ENCODE measurements around the gene RTN3.

DNA sequence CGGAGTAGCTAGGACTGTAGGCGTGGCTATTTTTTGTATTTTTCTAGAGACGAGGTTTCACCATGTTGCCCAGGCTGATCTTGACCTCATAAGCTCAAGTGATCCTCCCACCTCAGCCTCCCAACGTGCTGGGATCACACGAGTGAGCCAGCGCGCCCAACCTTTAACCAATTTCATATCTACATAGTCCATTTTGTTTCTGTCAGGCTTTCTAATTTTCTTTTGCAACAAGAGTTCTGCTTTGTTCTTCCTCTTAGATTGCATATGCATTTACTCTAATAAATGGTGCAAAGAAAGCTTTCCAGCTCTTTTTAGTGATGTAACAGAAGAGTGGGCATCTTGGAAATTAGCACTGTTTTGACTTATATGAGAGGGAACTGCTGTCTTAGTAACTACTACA is 13.3 kb downstream of the RTN3 start:
- TF ChIP-seq, protein P1, sequence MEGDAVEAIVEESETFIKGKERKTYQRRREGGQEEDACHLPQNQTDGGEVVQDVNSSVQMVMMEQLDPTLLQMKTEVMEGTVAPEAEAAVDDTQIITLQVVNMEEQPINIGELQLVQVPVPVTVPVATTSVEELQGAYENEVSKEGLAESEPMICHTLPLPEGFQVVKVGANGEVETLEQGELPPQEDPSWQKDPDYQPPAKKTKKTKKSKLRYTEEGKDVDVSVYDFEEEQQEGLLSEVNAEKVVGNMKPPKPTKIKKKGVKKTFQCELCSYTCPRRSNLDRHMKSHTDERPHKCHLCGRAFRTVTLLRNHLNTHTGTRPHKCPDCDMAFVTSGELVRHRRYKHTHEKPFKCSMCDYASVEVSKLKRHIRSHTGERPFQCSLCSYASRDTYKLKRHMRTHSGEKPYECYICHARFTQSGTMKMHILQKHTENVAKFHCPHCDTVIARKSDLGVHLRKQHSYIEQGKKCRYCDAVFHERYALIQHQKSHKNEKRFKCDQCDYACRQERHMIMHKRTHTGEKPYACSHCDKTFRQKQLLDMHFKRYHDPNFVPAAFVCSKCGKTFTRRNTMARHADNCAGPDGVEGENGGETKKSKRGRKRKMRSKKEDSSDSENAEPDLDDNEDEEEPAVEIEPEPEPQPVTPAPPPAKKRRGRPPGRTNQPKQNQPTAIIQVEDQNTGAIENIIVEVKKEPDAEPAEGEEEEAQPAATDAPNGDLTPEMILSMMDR (IDR thresholded peaks at IDR 0.05; ENCODE audit: poor library complexity, severe bottlenecking) = no peak
- no peak for TF ChIP-seq TAF1 (IDR thresholded peaks at IDR 0.05; ENCODE audit: low read depth)
- no peak for TF ChIP-seq EZH2 (IDR thresholded peaks at IDR 0.05; ENCODE audit: borderline replicate concordance, insufficient read depth, low read length, poor library complexity, severe bottlenecking)
- TF ChIP-seq MXI1 (conservative IDR thresholded peaks at IDR 0.05; ENCODE audit: poor library complexity, severe bottlenecking) = no peak
- TF ChIP-seq, protein P2, sequence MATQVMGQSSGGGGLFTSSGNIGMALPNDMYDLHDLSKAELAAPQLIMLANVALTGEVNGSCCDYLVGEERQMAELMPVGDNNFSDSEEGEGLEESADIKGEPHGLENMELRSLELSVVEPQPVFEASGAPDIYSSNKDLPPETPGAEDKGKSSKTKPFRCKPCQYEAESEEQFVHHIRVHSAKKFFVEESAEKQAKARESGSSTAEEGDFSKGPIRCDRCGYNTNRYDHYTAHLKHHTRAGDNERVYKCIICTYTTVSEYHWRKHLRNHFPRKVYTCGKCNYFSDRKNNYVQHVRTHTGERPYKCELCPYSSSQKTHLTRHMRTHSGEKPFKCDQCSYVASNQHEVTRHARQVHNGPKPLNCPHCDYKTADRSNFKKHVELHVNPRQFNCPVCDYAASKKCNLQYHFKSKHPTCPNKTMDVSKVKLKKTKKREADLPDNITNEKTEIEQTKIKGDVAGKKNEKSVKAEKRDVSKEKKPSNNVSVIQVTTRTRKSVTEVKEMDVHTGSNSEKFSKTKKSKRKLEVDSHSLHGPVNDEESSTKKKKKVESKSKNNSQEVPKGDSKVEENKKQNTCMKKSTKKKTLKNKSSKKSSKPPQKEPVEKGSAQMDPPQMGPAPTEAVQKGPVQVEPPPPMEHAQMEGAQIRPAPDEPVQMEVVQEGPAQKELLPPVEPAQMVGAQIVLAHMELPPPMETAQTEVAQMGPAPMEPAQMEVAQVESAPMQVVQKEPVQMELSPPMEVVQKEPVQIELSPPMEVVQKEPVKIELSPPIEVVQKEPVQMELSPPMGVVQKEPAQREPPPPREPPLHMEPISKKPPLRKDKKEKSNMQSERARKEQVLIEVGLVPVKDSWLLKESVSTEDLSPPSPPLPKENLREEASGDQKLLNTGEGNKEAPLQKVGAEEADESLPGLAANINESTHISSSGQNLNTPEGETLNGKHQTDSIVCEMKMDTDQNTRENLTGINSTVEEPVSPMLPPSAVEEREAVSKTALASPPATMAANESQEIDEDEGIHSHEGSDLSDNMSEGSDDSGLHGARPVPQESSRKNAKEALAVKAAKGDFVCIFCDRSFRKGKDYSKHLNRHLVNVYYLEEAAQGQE (IDR thresholded peaks at IDR 0.05; ENCODE audit: borderline replicate concordance) = no peak
- TF ChIP-seq RAD21 (conservative IDR thresholded peaks at IDR 0.05) = no peak
- no peak for TF ChIP-seq POLR2AphosphoS5 (IDR thresholded peaks at IDR 0.05)

All from neural cell (in vitro differentiated cells).